Measurements from ENCODE around the gene DYNC2H1. TPM values are rescaled to one million over a fixed set of nuclear protein-coding genes. Genes with fewer than 3 reads are reported as not detected.

DYNC2H1 gene
- total and polyA plus RNA-seq, 4 donors = 6.4 to 102 (median 23.7) TPM

DNA sequence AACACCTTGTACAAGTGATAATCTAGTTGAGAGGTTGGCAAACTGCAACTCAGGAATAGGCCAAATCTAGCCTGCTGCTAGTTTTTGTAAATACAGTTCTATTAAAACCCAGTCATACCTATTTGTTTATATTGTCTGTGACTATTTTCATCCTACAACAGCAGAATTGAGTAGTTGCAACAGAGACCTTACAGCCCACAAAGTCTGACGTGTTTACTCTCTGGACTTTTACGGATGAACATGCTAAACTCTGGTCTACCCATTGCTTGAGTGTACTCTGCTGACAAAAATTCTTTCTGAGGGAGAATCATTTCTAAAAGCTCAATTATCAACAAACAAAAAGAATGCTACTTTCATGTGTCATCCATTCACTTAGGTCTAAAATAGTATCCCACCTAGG is 287.0 kb downstream of the DYNC2H1 start:
- no peak overlapping the region for H3K9ac ChIP-seq (ENCODE audit: insufficient read depth in 1 of 2, low read length in 2 of 2)
- no peak for DNase-seq
- TF ChIP-seq, protein P1, sequence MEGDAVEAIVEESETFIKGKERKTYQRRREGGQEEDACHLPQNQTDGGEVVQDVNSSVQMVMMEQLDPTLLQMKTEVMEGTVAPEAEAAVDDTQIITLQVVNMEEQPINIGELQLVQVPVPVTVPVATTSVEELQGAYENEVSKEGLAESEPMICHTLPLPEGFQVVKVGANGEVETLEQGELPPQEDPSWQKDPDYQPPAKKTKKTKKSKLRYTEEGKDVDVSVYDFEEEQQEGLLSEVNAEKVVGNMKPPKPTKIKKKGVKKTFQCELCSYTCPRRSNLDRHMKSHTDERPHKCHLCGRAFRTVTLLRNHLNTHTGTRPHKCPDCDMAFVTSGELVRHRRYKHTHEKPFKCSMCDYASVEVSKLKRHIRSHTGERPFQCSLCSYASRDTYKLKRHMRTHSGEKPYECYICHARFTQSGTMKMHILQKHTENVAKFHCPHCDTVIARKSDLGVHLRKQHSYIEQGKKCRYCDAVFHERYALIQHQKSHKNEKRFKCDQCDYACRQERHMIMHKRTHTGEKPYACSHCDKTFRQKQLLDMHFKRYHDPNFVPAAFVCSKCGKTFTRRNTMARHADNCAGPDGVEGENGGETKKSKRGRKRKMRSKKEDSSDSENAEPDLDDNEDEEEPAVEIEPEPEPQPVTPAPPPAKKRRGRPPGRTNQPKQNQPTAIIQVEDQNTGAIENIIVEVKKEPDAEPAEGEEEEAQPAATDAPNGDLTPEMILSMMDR (IDR thresholded peaks at IDR 0.05; ENCODE audit: control extremely low read depth, extremely low read depth) = no peak
- peaks cover 0 to 1% (median 0%) of the 10 kb centered on the region in 5 donors for H3K4me1 ChIP-seq (ENCODE audit: control insufficient read depth in 5 of 5, insufficient read depth in 5 of 5, low read length in 5 of 5)
- 95 to 96% methylated on average over 2 of the region's 2 CpGs for WGBS, 2 donors
- no peaks in the 10 kb centered on the region for H3K27me3 ChIP-seq (ENCODE audit: control insufficient read depth in 3 of 3, insufficient read depth in 3 of 3, low read length in 2 of 3)
- no peak overlapping the region for H3K4me3 ChIP-seq
- no peak overlapping the region for H3K27ac ChIP-seq (ENCODE audit: low read depth in 1 of 2, low read length in 1 of 2)
- peaks cover 0 to 3% (median 0%) of the 10 kb centered on the region in 4 donors for H3K36me3 ChIP-seq (ENCODE audit: control insufficient read depth in 4 of 4, insufficient read depth in 4 of 4, low read length in 4 of 4)
- ATAC-seq (ENCODE audit: insufficient read depth, low FRiP score) = no peak
- peaks cover 0 to 3% (median 0%) of the 10 kb centered on the region in 4 donors for H3K9me3 ChIP-seq (ENCODE audit: control insufficient read depth in 4 of 4, insufficient read depth in 3 of 4, low read length in 3 of 4)

- H3K4me3 ChIP-seq = no peak overlapping the region
- H3K27me3 ChIP-seq (ENCODE audit: control insufficient read depth in 3 of 3, insufficient read depth in 3 of 3, low read length in 2 of 3) = no peaks in the 10 kb centered on the region
- H3K9me3 ChIP-seq (ENCODE audit: control insufficient read depth in 4 of 4, insufficient read depth in 3 of 4, low read length in 3 of 4) = peaks cover 0 to under 1% (median 0%) of the 10 kb centered on the region in 4 donors
- ATAC-seq (ENCODE audit: insufficient read depth, low FRiP score) (no peak), DNase-seq (no peak)
- TF ChIP-seq, protein P1 (IDR thresholded peaks at IDR 0.05; ENCODE audit: control extremely low read depth, extremely low read depth) = no peak
- WGBS, 2 donors = 39 to 81% methylated on average over 2 of the region's 2 CpGs
- no peak overlapping the region for H3K9ac ChIP-seq (ENCODE audit: insufficient read depth in 1 of 2, low read length in 2 of 2)
- peaks cover 0 to 6% (median 0%) of the 10 kb centered on the region in 4 donors for H3K36me3 ChIP-seq (ENCODE audit: control insufficient read depth in 4 of 4, insufficient read depth in 4 of 4, low read length in 4 of 4)
- H3K4me1 ChIP-seq (ENCODE audit: control insufficient read depth in 5 of 5, insufficient read depth in 5 of 5, low read length in 5 of 5) = no peaks in the 10 kb centered on the region
- H3K27ac ChIP-seq (ENCODE audit: low read depth in 1 of 2, low read length in 1 of 2) = no peak overlapping the region
Measured at GRCh38 chr11:103397369-103397768, 288.1 kb downstream of the DYNC2H1 start.

DNA sequence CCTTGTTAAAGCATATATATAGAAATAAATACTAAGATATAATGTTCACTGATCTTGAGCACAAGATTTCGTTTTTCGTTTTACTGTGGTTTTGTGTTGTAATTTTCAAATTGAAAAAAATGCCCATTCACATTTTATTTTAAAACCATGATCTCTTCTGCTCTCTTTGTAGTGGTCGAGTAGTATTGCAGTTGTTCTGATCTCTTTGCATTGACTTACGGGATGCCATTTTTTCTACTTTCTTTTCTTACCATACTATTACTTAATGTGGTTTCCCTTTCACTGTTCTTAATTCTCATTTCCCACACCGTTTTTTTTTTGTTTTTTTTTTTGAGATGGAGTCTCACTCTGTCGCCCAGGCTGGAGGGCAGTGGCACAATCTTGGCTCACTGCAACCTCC is 289.6 kb downstream of the DYNC2H1 start:
- no peaks in the 10 kb centered on the region for H3K9me3 ChIP-seq (ENCODE audit: control insufficient read depth in 4 of 4, insufficient read depth in 3 of 4, low read length in 3 of 4)
- 72 to 89% methylated on average over 6 of the region's 6 CpGs for WGBS, 2 donors
- H3K27ac ChIP-seq (ENCODE audit: low read depth in 1 of 2, low read length in 1 of 2) = no peak overlapping the region
- peaks cover 0 to 6% (median 0%) of the 10 kb centered on the region in 4 donors for H3K36me3 ChIP-seq (ENCODE audit: control insufficient read depth in 4 of 4, insufficient read depth in 4 of 4, low read length in 4 of 4)
- H3K27me3 ChIP-seq (ENCODE audit: control insufficient read depth in 3 of 3, insufficient read depth in 3 of 3, low read length in 2 of 3) = no peaks in the 10 kb centered on the region
- H3K9ac ChIP-seq (ENCODE audit: insufficient read depth in 1 of 2, low read length in 2 of 2) = no peak overlapping the region
- no peak for ATAC-seq (ENCODE audit: insufficient read depth, low FRiP score)
- no peak overlapping the region for H3K4me3 ChIP-seq
- TF ChIP-seq, protein P1 (IDR thresholded peaks at IDR 0.05; ENCODE audit: control extremely low read depth, extremely low read depth) = no peak
- no peaks in the 10 kb centered on the region for H3K4me1 ChIP-seq (ENCODE audit: control insufficient read depth in 5 of 5, insufficient read depth in 5 of 5, low read length in 5 of 5)
- DNase-seq = no peak

GRCh38 chr11:103406357-103406756 is 297.1 kb downstream of the DYNC2H1 start:
- Histone ChIP-seq H3K36me3 (ENCODE audit: control insufficient read depth in 4 of 4, insufficient read depth in 4 of 4, low read length in 4 of 4) (peaks cover 0 to 2% (median 0%) of the 10 kb centered on the region in 4 donors), H3K9ac (ENCODE audit: insufficient read depth in 1 of 2, low read length in 2 of 2) (no peak overlapping the region), H3K4me3 (no peak overlapping the region), H3K9me3 (ENCODE audit: control insufficient read depth in 4 of 4, insufficient read depth in 3 of 4, low read length in 3 of 4) (no peaks in the 10 kb centered on the region), H3K4me1 (ENCODE audit: control insufficient read depth in 5 of 5, insufficient read depth in 5 of 5, low read length in 5 of 5) (no peaks in the 10 kb centered on the region), H3K27me3 (ENCODE audit: control insufficient read depth in 3 of 3, insufficient read depth in 3 of 3, low read length in 2 of 3) (no peaks in the 10 kb centered on the region), H3K27ac (ENCODE audit: low read depth in 1 of 2, low read length in 1 of 2) (no peak overlapping the region)
- TF ChIP-seq, protein P1 (IDR thresholded peaks at IDR 0.05; ENCODE audit: control extremely low read depth, extremely low read depth) = no peak
- DNase-seq (no peak), ATAC-seq (ENCODE audit: insufficient read depth, low FRiP score) (no peak)
- 93 to 98% methylated on average over 3 of the region's 3 CpGs for WGBS, 2 donors
